Stomach (tissue), 9 donors: ENCODE results near the gene TRIM66. TPM values are rescaled to one million over a fixed set of nuclear protein-coding genes. Genes with fewer than 3 reads are reported as not detected.

Experiments used
- DNase-seq, 2 donors: peaks; one replicate each; pipeline versions ENCODE4 v3.0.0 to v3.0.0-alpha.2; 2013 to 2019
- H3K27ac ChIP-seq, 5 donors: fragments of 200-600 bp in 4 of 5; sonication (generic) in 4 of 5; one replicate each; pipeline ENCODE4 v1.5.1; 2013 to 2019; ENCODE audit warnings: mild to moderate bottlenecking in 1 of 5, moderate library complexity in 1 of 5
- H3K27me3 ChIP-seq, 3 donors: fragments of 200-600 bp; sonication (generic); one replicate each; pipeline ENCODE4 v1.5.1; 2017 to 2019; ENCODE audit warnings: mixed run types in 1 of 3
- H3K36me3 ChIP-seq, 4 donors: fragments of 200-600 bp; sonication (generic); 1 replicate in 3 of 4; 2 replicates in 1 of 4; pipeline ENCODE4 v1.5.1; 2016 to 2019
- H3K4me1 ChIP-seq, 4 donors: fragments of 200-600 bp; sonication (generic); one replicate each; pipeline ENCODE4 v1.5.1; 2016 to 2019
- H3K4me3 ChIP-seq, 4 donors: fragments of 200-600 bp; sonication (generic) in 3 of 4; one replicate each; pipeline ENCODE4 v1.5.1; 2016 to 2019; ENCODE audit warnings: mild to moderate bottlenecking in 1 of 4
- H3K9me3 ChIP-seq, 4 donors: fragments of 200-600 bp; sonication (generic); one replicate each; pipeline ENCODE4 v1.5.1; 2016 to 2019
- EP300 ChIP-seq: sonication (generic); formaldehyde crosslinking; IDR thresholded peaks from one replicate; pipeline ENCODE4 v1.6.1; 2017; ENCODE audit warnings: antibody characterized with exemption
- POLR2A ChIP-seq, 4 donors: fragments of 450-650 bp; IDR thresholded peaks; one replicate each; pipeline ENCODE4 v1.6.1; 2016; ENCODE audit warnings: antibody characterized with exemption in 4 of 4, control low read depth in 2 of 4, mild to moderate bottlenecking in 1 of 4, moderate library complexity in 1 of 4
- POLR2AphosphoS5 ChIP-seq, 3 donors: sonication (generic); formaldehyde crosslinking; IDR thresholded peaks; one replicate each; pipeline ENCODE4 v1.6.1; 2016; ENCODE audit warnings: antibody characterized with exemption in 3 of 3
- WGBS, 5 donors: extraction: QIAGEN DNeasy Blood & Tissue Kit in 3 of 5; methylation state at CpG; one replicate each; pipeline versions ENCODE4 v1.1.5 to v1.1.7; 2013 to 2018; 5-methylcytosine and 5-hydroxymethylcytosine counted together
- intact Hi-C: fragments of 100-400 bp; cut with DNase I; formaldehyde crosslinking; loops from one replicate; pipeline ENCODE4 v1.15.1; 2023; ENCODE audit warnings: low total_unique reads
- polyA plus RNA-seq, 3 donors: library from polyadenylated mRNA; stranded (reverse); fragments of 200-250 nt; gene quantifications; one replicate each; pipeline ENCODE4 v1.2.3, GENCODE V29; 2013
- total RNA-seq, 5 donors: library from RNA; depleted of rRNA; stranded (reverse); fragments of >200 nt; gene quantifications; one replicate each; pipeline versions ENCODE4 v1.1.0 to v1.2.3, GENCODE V29; 2014 to 2016
- TF ChIP-seq, protein P1 (sequence below), 7 experiments: fragments of 450-650 bp in 4 of 7; fragments of 200-600 bp in 3 of 7; sonication (generic) in 3 of 7; IDR thresholded peaks; one replicate each; pipeline ENCODE4 v1.5.1; 2016 to 2019; ENCODE audit warnings: antibody characterized with exemption in 7 of 7, control low read depth in 2 of 7, mild to moderate bottlenecking in 1 of 7
- donor health status: healthy with polysubstance abuse.
- donor health status: Bipolar disorder and iron deficiency.
- donor health status: healthy.

The TRIM66 gene
- total and polyA plus RNA-seq, 8 donors, result 0.76 to 8.7 (median 3.4) TPM

- intact Hi-C loops, result loop anchor here (10.0 kb wide), 1 partner anchor 89 kb away; no protein-coding TSS in a partner anchor
- Histone ChIP-seq H3K36me3 (peaks cover 39 to 70% (median 67%) of the 10 kb centered on the region in 4 donors), H3K4me1 (peaks cover 53 to 74% (median 66%) of the 10 kb centered on the region in 4 donors), H3K4me3 (no peak overlapping the region), H3K27ac (peak overlapping the region in 4 of 5 donors; percentile 88 to 94 (median 92)), H3K27me3 (no peaks in the 10 kb centered on the region), H3K9me3 (no peaks in the 10 kb centered on the region)
- TF ChIP-seq, protein P1, sequence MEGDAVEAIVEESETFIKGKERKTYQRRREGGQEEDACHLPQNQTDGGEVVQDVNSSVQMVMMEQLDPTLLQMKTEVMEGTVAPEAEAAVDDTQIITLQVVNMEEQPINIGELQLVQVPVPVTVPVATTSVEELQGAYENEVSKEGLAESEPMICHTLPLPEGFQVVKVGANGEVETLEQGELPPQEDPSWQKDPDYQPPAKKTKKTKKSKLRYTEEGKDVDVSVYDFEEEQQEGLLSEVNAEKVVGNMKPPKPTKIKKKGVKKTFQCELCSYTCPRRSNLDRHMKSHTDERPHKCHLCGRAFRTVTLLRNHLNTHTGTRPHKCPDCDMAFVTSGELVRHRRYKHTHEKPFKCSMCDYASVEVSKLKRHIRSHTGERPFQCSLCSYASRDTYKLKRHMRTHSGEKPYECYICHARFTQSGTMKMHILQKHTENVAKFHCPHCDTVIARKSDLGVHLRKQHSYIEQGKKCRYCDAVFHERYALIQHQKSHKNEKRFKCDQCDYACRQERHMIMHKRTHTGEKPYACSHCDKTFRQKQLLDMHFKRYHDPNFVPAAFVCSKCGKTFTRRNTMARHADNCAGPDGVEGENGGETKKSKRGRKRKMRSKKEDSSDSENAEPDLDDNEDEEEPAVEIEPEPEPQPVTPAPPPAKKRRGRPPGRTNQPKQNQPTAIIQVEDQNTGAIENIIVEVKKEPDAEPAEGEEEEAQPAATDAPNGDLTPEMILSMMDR (IDR thresholded peaks at IDR 0.05), result no peak
- no peak for TF ChIP-seq POLR2AphosphoS5 (IDR thresholded peaks at IDR 0.05)
- no peak for TF ChIP-seq POLR2A (IDR thresholded peaks at IDR 0.05)
- no peak for TF ChIP-seq EP300
- no peak for DNase-seq
- WGBS, 5 donors, result 68 to 87% (median 83%) methylated on average over 9 to 15 of the region's 15 CpGs
Measured at GRCh38 chr11:8715501-8715900, 33.0 kb upstream of the TRIM66 start.

DNA sequence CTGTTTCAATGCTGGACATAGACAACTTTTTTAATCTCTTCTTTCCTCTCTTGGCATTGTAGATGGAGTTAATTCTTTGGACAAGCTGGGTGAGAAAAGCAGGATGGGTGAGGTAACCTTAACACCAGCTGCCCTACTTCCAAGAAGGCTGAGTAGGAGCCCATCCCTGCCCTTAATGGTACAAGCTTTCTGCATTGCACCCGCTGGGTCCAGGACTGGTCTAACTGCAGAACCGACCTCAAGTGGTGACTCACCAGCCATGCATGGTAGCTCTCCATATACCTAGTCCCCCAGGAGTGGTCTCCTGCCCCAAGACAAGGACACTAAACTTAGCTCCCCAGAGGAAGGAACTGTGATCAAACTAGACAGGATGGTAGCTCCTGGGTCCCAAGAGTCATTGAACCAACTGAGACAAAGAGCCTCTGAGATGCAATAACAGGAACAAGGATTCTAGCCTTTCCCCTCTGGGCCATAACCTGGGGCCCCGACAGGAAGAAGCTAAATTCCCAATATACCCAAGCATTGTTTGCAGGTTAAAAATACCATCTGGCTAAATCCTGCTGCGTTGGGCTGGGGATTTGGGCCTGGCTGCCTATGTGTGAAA is 32.3 kb upstream of the TRIM66 start:
- no peaks in the 10 kb centered on the region for H3K27me3 ChIP-seq
- peaks cover 47 to 73% (median 63%) of the 10 kb centered on the region in 4 donors for H3K4me1 ChIP-seq
- TF ChIP-seq POLR2AphosphoS5 (IDR thresholded peaks at IDR 0.05) (no peak), EP300 (no peak), POLR2A (IDR thresholded peaks at IDR 0.05) (no peak)
- TF ChIP-seq, protein P1 (IDR thresholded peaks at IDR 0.05), result no peak
- intact Hi-C loops, result loop anchor here (10.0 kb wide), 1 partner anchor 90 kb away; no protein-coding TSS in a partner anchor
- H3K36me3 ChIP-seq, result peaks cover 41 to 76% (median 70%) of the 10 kb centered on the region in 4 donors
- DNase-seq, result no peak
- peak overlapping the region in 4 of 5 donors; percentile 88 to 94 (median 92) for H3K27ac ChIP-seq
- no peak overlapping the region for H3K4me3 ChIP-seq
- no peaks in the 10 kb centered on the region for H3K9me3 ChIP-seq
- 70 to 79% (median 71%) methylated on average over 2 to 4 of the region's 4 CpGs for WGBS, 5 donors

GRCh38 chr11:8713760-8714454 is 31.4 kb upstream of the TRIM66 start:
- DNase-seq, result peak in 1 of 2 donors; percentile 46
- H3K4me1 ChIP-seq, result peaks cover 45 to 73% (median 64%) of the 10 kb centered on the region in 4 donors
- no peak overlapping the region for H3K4me3 ChIP-seq
- intact Hi-C loops, result loop anchor here (10.0 kb wide), 1 partner anchor 91 kb away; no protein-coding TSS in a partner anchor
- WGBS, 5 donors, result 79 to 94% (median 91%) methylated on average over 8 of the region's 8 CpGs
- no peak for TF ChIP-seq POLR2AphosphoS5 (IDR thresholded peaks at IDR 0.05)
- TF ChIP-seq POLR2A (IDR thresholded peaks at IDR 0.05), result no peak
- TF ChIP-seq, protein P1 (IDR thresholded peaks at IDR 0.05), result no peak
- TF ChIP-seq EP300, result no peak
- H3K36me3 ChIP-seq, result peaks cover 41 to 78% (median 72%) of the 10 kb centered on the region in 4 donors
- H3K9me3 ChIP-seq, result no peaks in the 10 kb centered on the region
- H3K27ac ChIP-seq, result peak overlapping the region in 4 of 5 donors; percentile 88 to 94 (median 92)
- no peaks in the 10 kb centered on the region for H3K27me3 ChIP-seq

DNA sequence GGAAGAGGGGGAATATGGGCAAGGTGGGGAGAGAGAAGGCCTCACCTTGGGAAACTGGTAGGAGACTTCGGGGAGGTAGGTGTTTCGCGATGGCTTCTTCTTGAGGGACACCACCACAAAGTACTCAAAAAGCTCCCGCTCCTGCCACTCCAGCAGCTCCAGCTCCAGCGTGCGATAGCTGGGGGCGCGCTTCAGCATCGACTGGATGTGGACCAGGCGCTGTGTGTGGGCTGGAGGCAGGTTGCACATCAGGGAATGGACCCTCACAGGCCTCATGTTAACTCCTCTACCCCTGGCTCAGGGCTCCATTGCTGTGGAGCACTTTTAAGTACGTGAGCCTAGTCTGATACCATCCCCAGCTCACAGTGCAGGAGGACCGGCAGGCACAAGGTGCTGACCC is 30.0 kb upstream of the TRIM66 start:
- TF ChIP-seq, protein P1 (IDR thresholded peaks at IDR 0.05), result no peak
- no peak for TF ChIP-seq POLR2A (IDR thresholded peaks at IDR 0.05)
- TF ChIP-seq EP300, result no peak
- TF ChIP-seq POLR2AphosphoS5 (IDR thresholded peaks at IDR 0.05), result no peak
- H3K27ac ChIP-seq, result peak overlapping the region in 4 of 5 donors; percentile 47 to 94 (median 88)
- peaks cover 42 to 92% (median 82%) of the 10 kb centered on the region in 4 donors for H3K36me3 ChIP-seq
- 89 to 96% (median 94%) methylated on average over 11 to 12 of the region's 12 CpGs for WGBS, 5 donors
- H3K4me1 ChIP-seq, result peaks cover 32 to 69% (median 62%) of the 10 kb centered on the region in 4 donors
- H3K9me3 ChIP-seq, result no peaks in the 10 kb centered on the region
- intact Hi-C loops, result loop anchor here (10.0 kb wide), 1 partner anchor 92 kb away; no protein-coding TSS in a partner anchor
- no peak for DNase-seq
- no peaks in the 10 kb centered on the region for H3K27me3 ChIP-seq
- H3K4me3 ChIP-seq, result no peak overlapping the region
